ENCODE results near the gene CDK11B.

- TF ChIP-seq CTCF (conservative IDR thresholded peaks at IDR 0.05): no peak
- no peak for TF ChIP-seq ZFX (IDR thresholded peaks at IDR 0.05)
These were observed 40.9 kb downstream of the CDK11B start for GRCh38 chr1:1617925-1618324.

All from C4-2B (cell line).